ENCODE measurements around the gene CEACAM18.
"Not testable (repeated sequence)": the region's sequence is repeated elsewhere in the genome, so short reads cannot be mapped to it uniquely, and the experiment has no call there.

The CEACAM18 gene

DNA sequence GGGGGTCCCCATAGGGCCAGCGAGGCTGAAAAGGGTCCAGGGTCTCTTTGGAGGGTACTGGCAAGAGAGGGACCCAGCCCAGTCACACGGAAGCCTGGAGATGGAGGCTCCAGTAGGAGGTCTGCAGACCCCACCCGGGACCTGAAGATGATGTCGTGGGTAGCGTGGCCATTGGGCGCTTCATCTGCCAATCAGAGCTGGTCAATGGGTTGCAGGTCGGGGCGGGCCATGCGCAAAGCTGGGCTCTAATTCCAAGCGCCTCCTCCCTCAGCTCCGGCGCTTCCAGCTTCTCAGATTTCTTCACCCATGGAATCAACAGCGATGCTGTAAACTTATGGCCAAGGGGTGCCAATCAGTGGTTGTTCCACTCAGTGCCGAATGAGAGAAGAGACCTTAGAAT is 12.3 kb downstream of the CEACAM18 start:
- in situ Hi-C loops (cut with MboI; ENCODE audit: low sequenced_read_pairs) = no loop called here
- no peaks in the 10 kb centered on the region for H3K4me1 ChIP-seq
- no peak overlapping the region for H3K4me3 ChIP-seq
- H3K36me3 ChIP-seq (replicated peaks) = no peaks in the 10 kb centered on the region
- no peak for DNase-seq (ENCODE audit: low spot score in 2 of 2)
- H3K9me3 ChIP-seq = no peaks in the 10 kb centered on the region
- H3K27me3 ChIP-seq (ENCODE audit: low read depth) = no peaks in the 10 kb centered on the region

GRCh38 chr19:51491586-51491985 is 13.2 kb downstream of the CEACAM18 start:
- Histone ChIP-seq H3K27me3 (ENCODE audit: low read depth) (no peaks in the 10 kb centered on the region), H3K4me3 (no peak overlapping the region), H3K36me3 (replicated peaks) (no peaks in the 10 kb centered on the region), H3K4me1 (no peaks in the 10 kb centered on the region), H3K9me3 (no peaks in the 10 kb centered on the region)
- in situ Hi-C loops (cut with MboI; ENCODE audit: low sequenced_read_pairs) = no loop called here
- no peak for DNase-seq (ENCODE audit: low spot score in 2 of 2)

DNA sequence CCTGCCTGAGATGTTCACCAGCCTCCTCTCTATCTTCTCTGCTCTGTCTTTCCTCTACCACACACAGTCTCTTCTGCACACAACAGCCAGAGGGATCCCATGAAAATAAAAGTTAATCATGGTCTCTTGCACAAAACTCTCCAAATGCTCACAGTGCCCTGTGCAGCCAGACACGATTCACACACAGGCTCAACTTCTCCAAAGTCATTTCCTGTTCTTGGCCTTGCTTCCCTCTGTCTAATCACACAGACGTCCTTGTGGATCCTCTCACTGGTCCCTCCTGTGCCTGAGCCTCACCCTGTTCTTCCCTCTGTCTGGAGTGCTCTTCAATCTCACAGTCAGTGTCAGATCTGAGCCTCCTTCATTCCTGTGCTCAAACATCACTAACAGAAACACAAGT is 15.4 kb downstream of the CEACAM18 start:
- no peaks in the 10 kb centered on the region for H3K9me3 ChIP-seq
- no peaks in the 10 kb centered on the region for H3K4me1 ChIP-seq
- H3K4me3 ChIP-seq = no peak overlapping the region
- no peaks in the 10 kb centered on the region for H3K27me3 ChIP-seq (ENCODE audit: low read depth)
- in situ Hi-C loops (cut with MboI; ENCODE audit: low sequenced_read_pairs) = no loop called here
- H3K36me3 ChIP-seq (replicated peaks) = no peaks in the 10 kb centered on the region
- no peak for DNase-seq (ENCODE audit: low spot score in 2 of 2)

DNA sequence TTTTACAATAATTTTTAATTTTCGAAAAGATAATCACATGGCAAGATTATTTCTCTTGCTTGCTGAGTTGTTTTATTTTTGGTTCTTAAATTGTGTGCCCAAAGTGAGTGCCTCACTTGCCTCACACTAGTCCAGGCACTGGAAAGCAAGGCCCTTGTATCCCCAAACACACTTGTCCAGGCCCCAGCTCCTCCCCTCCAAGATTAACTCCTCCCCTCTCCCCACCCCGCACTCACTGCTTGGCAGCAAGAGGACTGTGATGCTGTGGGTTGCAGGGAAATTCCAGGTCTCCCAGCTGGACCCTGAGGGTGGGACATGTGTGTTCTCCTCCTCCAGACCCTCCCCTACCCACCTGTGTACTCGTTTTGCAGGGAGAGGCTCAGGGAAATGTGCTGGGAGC is 19.3 kb downstream of the CEACAM18 start:
- Histone ChIP-seq H3K9me3 (no peaks in the 10 kb centered on the region), H3K4me1 (no peaks in the 10 kb centered on the region), H3K36me3 (replicated peaks) (no peaks in the 10 kb centered on the region), H3K27me3 (ENCODE audit: low read depth) (no peaks in the 10 kb centered on the region), H3K4me3 (no peak overlapping the region)
- in situ Hi-C loops (cut with MboI; ENCODE audit: low sequenced_read_pairs) = no loop called here
- DNase-seq (ENCODE audit: low spot score in 2 of 2) = no peak

GRCh38 chr19:51500931-51501330 is 22.6 kb downstream of the CEACAM18 start:
- DNase-seq (ENCODE audit: low spot score in 2 of 2); H3K9me3 ChIP-seq; H3K36me3 ChIP-seq (replicated peaks); H3K4me1 ChIP-seq; H3K4me3 ChIP-seq; in situ Hi-C loops (cut with MboI; ENCODE audit: low sequenced_read_pairs); H3K27me3 ChIP-seq (ENCODE audit: low read depth): not testable (repeated sequence)

- no peak within 1 kb of the TSS for H3K4me3 ChIP-seq
- no peaks in the 10 kb centered on the region for H3K9me3 ChIP-seq
- H3K27me3 ChIP-seq (ENCODE audit: low read depth) = no peaks in the 10 kb centered on the region
- H3K4me1 ChIP-seq = no peaks in the 10 kb centered on the region
- no peak for DNase-seq (ENCODE audit: low spot score in 2 of 2)
- in situ Hi-C loops (cut with MboI; ENCODE audit: low sequenced_read_pairs) = no loop called here
- no peaks in the 10 kb centered on the region for H3K36me3 ChIP-seq (replicated peaks)
Measured at GRCh38 chr19:51501594-51502263, 23.4 kb downstream of the CEACAM18 start, which contains the start of gene SIGLEC12. TSS of gene SIGLEC12 (minus strand) at chr19:51501800. CDS start at chr19:51501733, 67 bp downstream.

DNA sequence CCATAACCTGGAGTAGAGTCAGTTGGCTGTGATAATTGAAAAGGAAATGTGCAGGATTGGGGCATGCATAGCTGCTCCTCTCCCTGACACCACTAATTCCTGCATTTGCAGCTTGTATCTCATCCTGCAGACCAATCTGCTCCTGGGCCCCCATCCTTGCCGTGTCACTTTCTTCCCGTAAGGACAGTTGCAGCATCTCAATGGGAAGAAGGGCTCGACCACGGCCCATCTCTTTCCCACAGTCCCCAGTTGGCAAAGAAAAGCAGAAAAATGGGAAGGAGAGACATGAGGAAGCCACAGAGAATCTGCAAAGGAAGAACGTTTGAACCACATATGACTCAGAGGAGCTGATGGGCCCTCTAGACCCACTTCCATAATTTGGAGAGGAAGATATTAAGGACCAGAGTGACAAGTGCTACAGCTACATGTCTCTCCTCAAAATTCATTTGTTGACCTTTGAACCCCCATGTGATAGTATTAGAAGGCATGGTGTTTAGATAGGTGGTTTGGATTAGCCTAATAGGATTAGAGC is 25.0 kb downstream of the CEACAM18 start:
- Histone ChIP-seq H3K36me3 (replicated peaks) (no peaks in the 10 kb centered on the region), H3K4me3 (no peak overlapping the region), H3K4me1 (no peaks in the 10 kb centered on the region), H3K27me3 (ENCODE audit: low read depth) (no peaks in the 10 kb centered on the region), H3K9me3 (no peaks in the 10 kb centered on the region)
- in situ Hi-C loops (cut with MboI; ENCODE audit: low sequenced_read_pairs) = no loop called here
- DNase-seq (ENCODE audit: low spot score in 2 of 2) = no peak

GRCh38 chr19:51503896-51504295 is 25.6 kb downstream of the CEACAM18 start:
- Histone ChIP-seq H3K4me1 (no peaks in the 10 kb centered on the region), H3K36me3 (replicated peaks) (no peaks in the 10 kb centered on the region), H3K9me3 (no peaks in the 10 kb centered on the region), H3K4me3 (no peak overlapping the region), H3K27me3 (ENCODE audit: low read depth) (no peaks in the 10 kb centered on the region)
- in situ Hi-C loops (cut with MboI; ENCODE audit: low sequenced_read_pairs) = no loop called here
- DNase-seq (ENCODE audit: low spot score in 2 of 2) = no peak

- no peaks in the 10 kb centered on the region for H3K27me3 ChIP-seq (ENCODE audit: low read depth)
- no peak for DNase-seq (ENCODE audit: low spot score in 2 of 2)
- no peaks in the 10 kb centered on the region for H3K36me3 ChIP-seq (replicated peaks)
- H3K4me1 ChIP-seq = no peaks in the 10 kb centered on the region
- no peaks in the 10 kb centered on the region for H3K9me3 ChIP-seq
- in situ Hi-C loops (cut with MboI; ENCODE audit: low sequenced_read_pairs) = no loop called here
- no peak overlapping the region for H3K4me3 ChIP-seq
Measured at GRCh38 chr19:51505904-51506303, 27.6 kb downstream of the CEACAM18 start.

DNA sequence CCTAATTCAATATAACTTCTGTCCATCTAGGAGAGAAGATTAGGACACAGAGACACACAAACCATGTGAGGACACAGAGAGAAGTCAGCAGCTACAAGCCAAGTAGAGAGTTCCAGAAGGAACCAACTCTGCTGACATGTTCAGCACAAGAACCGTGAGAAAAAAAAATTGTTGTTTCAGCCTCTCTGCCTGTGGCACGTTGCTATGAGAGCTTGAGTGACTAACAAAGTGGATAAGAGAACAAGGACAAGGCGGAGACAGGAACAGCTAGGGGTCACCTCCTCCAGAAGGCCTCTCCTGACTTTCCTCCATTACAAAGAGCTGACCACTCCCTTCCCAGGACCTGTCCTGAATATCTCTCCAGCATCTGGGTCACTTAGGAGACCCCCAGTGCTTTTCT is 28.9 kb downstream of the CEACAM18 start:
- no peaks in the 10 kb centered on the region for H3K36me3 ChIP-seq (replicated peaks)
- DNase-seq (ENCODE audit: low spot score in 2 of 2) = no peak
- no peaks in the 10 kb centered on the region for H3K4me1 ChIP-seq
- in situ Hi-C loops (cut with MboI; ENCODE audit: low sequenced_read_pairs) = no loop called here
- no peaks in the 10 kb centered on the region for H3K27me3 ChIP-seq (ENCODE audit: low read depth)
- H3K9me3 ChIP-seq = no peaks in the 10 kb centered on the region
- H3K4me3 ChIP-seq = no peak overlapping the region

DNA sequence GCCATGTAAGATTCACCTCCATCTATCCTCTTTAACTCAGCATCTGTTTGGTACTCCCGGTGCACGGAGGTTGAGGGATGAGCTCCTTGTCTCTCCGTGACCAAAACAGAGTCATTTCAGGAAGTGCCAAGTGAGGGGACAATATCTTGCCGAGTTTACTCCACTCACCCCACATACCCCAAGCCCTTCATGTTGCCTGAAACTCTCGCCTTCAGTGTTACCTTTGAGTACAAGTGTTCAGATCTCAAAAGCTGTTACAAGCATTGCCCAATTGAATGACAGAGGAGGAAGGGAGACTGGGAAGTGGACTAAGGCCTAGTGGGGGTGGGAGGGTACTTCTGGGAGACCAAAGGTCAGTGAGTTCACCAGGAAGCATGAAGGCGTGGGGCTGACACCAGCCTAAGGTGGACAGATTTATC is 29.3 kb downstream of the CEACAM18 start:
- Histone ChIP-seq H3K36me3 (replicated peaks) (no peaks in the 10 kb centered on the region), H3K9me3 (no peaks in the 10 kb centered on the region), H3K27me3 (ENCODE audit: low read depth) (no peaks in the 10 kb centered on the region), H3K4me3 (no peak overlapping the region), H3K4me1 (no peaks in the 10 kb centered on the region)
- no peak for DNase-seq (ENCODE audit: low spot score in 2 of 2)
- in situ Hi-C loops (cut with MboI; ENCODE audit: low sequenced_read_pairs) = no loop called here

GRCh38 chr19:51508059-51508733 is 29.9 kb downstream of the CEACAM18 start:
- H3K36me3 ChIP-seq (replicated peaks) = no peaks in the 10 kb centered on the region
- no peaks in the 10 kb centered on the region for H3K27me3 ChIP-seq (ENCODE audit: low read depth)
- no peak for DNase-seq (ENCODE audit: low spot score in 2 of 2)
- no peaks in the 10 kb centered on the region for H3K9me3 ChIP-seq
- in situ Hi-C loops (cut with MboI; ENCODE audit: low sequenced_read_pairs) = no loop called here
- H3K4me1 ChIP-seq = no peaks in the 10 kb centered on the region
- no peak overlapping the region for H3K4me3 ChIP-seq

DNA sequence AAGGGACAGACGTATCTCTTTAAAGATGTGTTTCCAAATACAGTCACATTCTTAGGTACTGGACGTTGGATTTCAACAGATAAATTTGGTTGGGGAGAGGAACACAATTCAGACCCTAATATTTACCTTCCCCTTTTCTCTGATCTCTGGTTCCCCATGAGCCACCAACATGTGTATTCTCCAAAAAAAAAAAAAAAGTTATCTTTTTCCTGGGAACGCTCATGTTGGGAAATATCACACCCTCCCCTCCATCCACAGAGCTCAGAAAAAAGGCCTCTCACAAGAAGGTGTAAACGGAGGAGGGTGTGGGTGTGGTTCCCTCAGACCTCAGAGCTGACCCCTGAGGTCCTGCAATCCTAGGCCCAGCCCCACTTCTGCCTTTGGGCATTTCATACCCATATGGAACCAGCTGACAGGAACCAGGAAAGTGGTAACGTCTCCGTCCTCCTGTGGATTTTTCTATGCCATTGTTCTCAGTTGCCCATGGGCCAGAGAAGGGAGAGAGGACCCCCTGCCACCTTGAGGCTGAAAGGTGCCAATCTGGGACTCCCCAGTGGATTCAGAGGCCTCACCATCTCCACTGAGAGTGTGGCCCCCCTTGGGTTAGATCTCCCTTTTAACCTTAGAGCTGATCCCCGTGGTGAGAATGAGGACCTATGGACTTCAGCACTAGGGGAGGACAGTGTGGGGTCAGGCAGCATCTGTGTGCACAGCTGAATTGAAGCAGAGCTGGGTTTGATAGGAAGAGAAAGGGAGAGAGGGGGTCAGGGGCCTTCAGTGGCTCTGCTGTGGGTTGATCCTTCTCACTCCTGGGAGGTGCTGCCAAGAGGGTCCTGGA is 31.7 kb downstream of the CEACAM18 start:
- in situ Hi-C loops (cut with MboI; ENCODE audit: low sequenced_read_pairs) = no loop called here
- H3K36me3 ChIP-seq (replicated peaks) = no peaks in the 10 kb centered on the region
- no peak for DNase-seq (ENCODE audit: low spot score in 2 of 2)
- no peaks in the 10 kb centered on the region for H3K27me3 ChIP-seq (ENCODE audit: low read depth)
- no peaks in the 10 kb centered on the region for H3K4me1 ChIP-seq
- no peak overlapping the region for H3K4me3 ChIP-seq
- no peaks in the 10 kb centered on the region for H3K9me3 ChIP-seq

DNA sequence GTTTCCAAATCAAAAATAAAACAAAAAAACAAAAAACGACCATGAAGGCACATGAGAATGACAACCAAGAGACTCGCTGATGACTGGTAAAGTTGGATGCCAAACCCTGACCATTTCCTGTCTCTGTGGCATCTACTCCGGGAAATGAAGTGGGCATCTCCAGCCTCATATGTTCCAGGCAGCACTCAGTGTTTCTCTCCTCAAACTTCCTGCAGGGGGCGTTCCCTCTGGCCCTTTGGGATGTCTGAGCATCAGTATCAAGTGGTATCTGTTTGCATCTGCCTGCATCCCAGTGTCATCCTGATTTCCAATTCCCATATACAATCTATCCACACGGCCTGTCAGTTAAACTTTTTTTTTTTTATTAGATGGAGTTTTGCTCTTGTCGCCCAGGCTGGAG is 33.0 kb downstream of the CEACAM18 start:
- Histone ChIP-seq H3K36me3 (replicated peaks) (no peaks in the 10 kb centered on the region), H3K4me1 (no peaks in the 10 kb centered on the region), H3K4me3 (no peak overlapping the region), H3K9me3 (no peaks in the 10 kb centered on the region), H3K27me3 (ENCODE audit: low read depth) (no peaks in the 10 kb centered on the region)
- in situ Hi-C loops (cut with MboI; ENCODE audit: low sequenced_read_pairs) = no loop called here
- peak in 1 of 2 experiments; percentile 46 for DNase-seq (ENCODE audit: low spot score in 2 of 2)

Measured in HAP-1 (cell line).